HUES6 (cell line): Measurements from ENCODE around the gene SULT1A1.
"Not testable (repeated sequence)": the region's sequence is repeated elsewhere in the genome, so short reads cannot be mapped to it uniquely, and the experiment has no call there.

ENCODE experiments used
- H3K27ac ChIP-seq: 2 replicates; pipeline ENCODE4 v1.7.0; 2013; ENCODE audit warnings: low read depth, mild to moderate bottlenecking, low read length, inconsistent platforms
- H3K27me3 ChIP-seq: 2 replicates; pipeline ENCODE4 v1.6.1; 2013; ENCODE audit warnings: low read length; ENCODE audit not compliant: control insufficient read depth, insufficient read depth
- H3K36me3 ChIP-seq: 2 replicates; pipeline ENCODE4 v1.6.1; 2013; ENCODE audit warnings: low read length; ENCODE audit not compliant: control insufficient read depth, insufficient read depth
- H3K4me1 ChIP-seq: 2 replicates; pipeline ENCODE4 v1.6.1; 2013; ENCODE audit warnings: low read length; ENCODE audit not compliant: control insufficient read depth, insufficient read depth
- H3K4me3 ChIP-seq: 2 replicates; pipeline ENCODE4 v1.5.1; 2013; ENCODE audit warnings: low read depth, low read length
- H3K9ac ChIP-seq: one replicate; pipeline ENCODE4 v1.6.1; 2013; ENCODE audit warnings: mild to moderate bottlenecking, low read length
- H3K9me3 ChIP-seq: 2 replicates; pipeline ENCODE4 v1.6.1; 2013; ENCODE audit warnings: low read depth, low read length; ENCODE audit not compliant: control insufficient read depth, insufficient read depth

The SULT1A1 gene

GRCh38 chr16:28607681-28608495 is 2.0 kb downstream of the SULT1A1 start:
- not testable (repeated sequence) for H3K9me3 ChIP-seq, H3K27ac ChIP-seq, H3K4me3 ChIP-seq, H3K9ac ChIP-seq, H3K27me3 ChIP-seq, H3K36me3 ChIP-seq
- H3K4me1 ChIP-seq = peaks cover 19% of the 10 kb centered on the region

- no peak overlapping the region for H3K4me3 ChIP-seq
- no peaks in the 10 kb centered on the region for H3K9me3 ChIP-seq
- no peak overlapping the region for H3K27ac ChIP-seq
- peaks cover 19% of the 10 kb centered on the region for H3K4me1 ChIP-seq
- H3K9ac ChIP-seq = no peak overlapping the region
- H3K27me3 ChIP-seq = no peaks in the 10 kb centered on the region
- H3K36me3 ChIP-seq = no peaks in the 10 kb centered on the region
These were observed 2.7 kb downstream of the SULT1A1 start for GRCh38 chr16:28607116-28607623.

- no peak overlapping the region for H3K9ac ChIP-seq
- no peaks in the 10 kb centered on the region for H3K36me3 ChIP-seq
- H3K27ac ChIP-seq = no peak overlapping the region
- no peaks in the 10 kb centered on the region for H3K9me3 ChIP-seq
- no peak overlapping the region for H3K4me3 ChIP-seq
- no peaks in the 10 kb centered on the region for H3K27me3 ChIP-seq
- H3K4me1 ChIP-seq = peaks cover 19% of the 10 kb centered on the region
These were observed 3.3 kb downstream of the SULT1A1 start for GRCh38 chr16:28606291-28607115.

GRCh38 chr16:28604186-28604565 is 5.7 kb downstream of the SULT1A1 start:
- H3K9me3 ChIP-seq = no peaks in the 10 kb centered on the region
- no peak overlapping the region for H3K9ac ChIP-seq
- no peaks in the 10 kb centered on the region for H3K27me3 ChIP-seq
- no peak overlapping the region for H3K4me3 ChIP-seq
- no peak overlapping the region for H3K27ac ChIP-seq
- no peaks in the 10 kb centered on the region for H3K36me3 ChIP-seq
- peaks cover 3% of the 10 kb centered on the region; the same call in 1 of the 2 replicates for H3K4me1 ChIP-seq

GRCh38 chr16:28603381-28604185 is 6.3 kb downstream of the SULT1A1 start:
- no peaks in the 10 kb centered on the region for H3K9me3 ChIP-seq
- H3K9ac ChIP-seq = no peak overlapping the region
- no peaks in the 10 kb centered on the region for H3K4me1 ChIP-seq
- no peaks in the 10 kb centered on the region for H3K36me3 ChIP-seq
- no peak overlapping the region for H3K27ac ChIP-seq
- no peaks in the 10 kb centered on the region for H3K27me3 ChIP-seq
- H3K4me3 ChIP-seq = no peak overlapping the region

- Histone ChIP-seq H3K4me1 (peaks cover 7% of the 10 kb centered on the region), H3K4me3 (no peak overlapping the region), H3K36me3 (no peaks in the 10 kb centered on the region), H3K9me3 (no peaks in the 10 kb centered on the region), H3K9ac (no peak overlapping the region), H3K27me3 (no peaks in the 10 kb centered on the region), H3K27ac (no peak overlapping the region)
These were observed 7.3 kb downstream of the SULT1A1 start for GRCh38 chr16:28602529-28602928.

GRCh38 chr16:28602062-28602461 is 7.8 kb downstream of the SULT1A1 start:
- not testable (repeated sequence) for H3K27me3 ChIP-seq, H3K9me3 ChIP-seq, H3K36me3 ChIP-seq, H3K9ac ChIP-seq, H3K4me3 ChIP-seq, H3K27ac ChIP-seq
- H3K4me1 ChIP-seq = peaks cover 12% of the 10 kb centered on the region

GRCh38 chr16:28601589-28601988 is 8.3 kb downstream of the SULT1A1 start:
- peaks cover 16% of the 10 kb centered on the region for H3K4me1 ChIP-seq
- H3K9ac ChIP-seq, H3K36me3 ChIP-seq, H3K27ac ChIP-seq, H3K9me3 ChIP-seq, H3K27me3 ChIP-seq, H3K4me3 ChIP-seq: not testable (repeated sequence)

GRCh38 chr16:28600965-28601364 is 8.9 kb downstream of the SULT1A1 start:
- H3K4me3 ChIP-seq, H3K9ac ChIP-seq, H3K36me3 ChIP-seq, H3K27ac ChIP-seq, H3K9me3 ChIP-seq, H3K27me3 ChIP-seq: not testable (repeated sequence)
- peaks cover 20% of the 10 kb centered on the region for H3K4me1 ChIP-seq

- peaks cover 20% of the 10 kb centered on the region for H3K4me1 ChIP-seq
- H3K27me3 ChIP-seq, H3K9ac ChIP-seq, H3K27ac ChIP-seq, H3K9me3 ChIP-seq, H3K4me3 ChIP-seq, H3K36me3 ChIP-seq: not testable (repeated sequence)
These were observed 10.2 kb downstream of the SULT1A1 start for GRCh38 chr16:28599377-28600285.
